Naive B cell (primary cell): ENCODE measurements around the gene ZDHHC24. TPM values are rescaled to one million over a fixed set of nuclear protein-coding genes. Genes with fewer than 3 reads are reported as not detected.

ENCODE experiments used
- ATAC-seq, 2 donors: fragments of 150-1000 bp; cut with Tn5 transposase; 2 replicates each; pipeline ENCODE4 v1.10.0; 2021; ENCODE audit warnings: low read depth in 2 of 2, mild to moderate bottlenecking in 2 of 2, moderate library complexity in 2 of 2
- DNase-seq: peaks from one replicate; pipeline ENCODE4 v3.0.0; 2022
- H3K27ac Mint-ChIP-seq, 6 donors: one replicate each; pipeline ENCODE4 v1.8.0; 2020 to 2022; ENCODE audit warnings: mild to moderate bottlenecking in 6 of 6, mixed read lengths in 6 of 6, moderate library complexity in 5 of 6, inconsistent platforms in 2 of 6
- H3K27me3 Mint-ChIP-seq, 3 donors: one replicate each; pipeline ENCODE4 v1.8.0; 2021 to 2022; ENCODE audit warnings: mixed read lengths in 3 of 3, mild to moderate bottlenecking in 1 of 3
- H3K36me3 Mint-ChIP-seq, 2 donors: one replicate each; pipeline ENCODE4 v1.8.0; 2020 to 2022; ENCODE audit warnings: mixed read lengths in 2 of 2, inconsistent platforms in 1 of 2, mild to moderate bottlenecking in 1 of 2
- H3K4me1 Mint-ChIP-seq, 3 donors: one replicate each; pipeline ENCODE4 v1.8.0; 2020 to 2022; ENCODE audit warnings: mixed read lengths in 3 of 3, inconsistent platforms in 1 of 3, mild to moderate bottlenecking in 1 of 3, moderate library complexity in 1 of 3
- H3K4me3 Mint-ChIP-seq, 8 donors: one replicate each; pipeline ENCODE4 v1.8.0; 2020 to 2022; ENCODE audit warnings: mild to moderate bottlenecking in 8 of 8, mixed read lengths in 8 of 8, moderate library complexity in 8 of 8, inconsistent platforms in 2 of 8
- H3K9me3 Mint-ChIP-seq, 7 donors: one replicate each; pipeline ENCODE4 v1.8.0; 2020 to 2022; ENCODE audit warnings: mixed read lengths in 7 of 7, mild to moderate bottlenecking in 5 of 7, inconsistent platforms in 2 of 7, moderate library complexity in 1 of 7
- polyA plus RNA-seq, 6 donors: library from polyadenylated mRNA; unstranded; fragments of 300-500 nt; fragmentation: Illumina TruSeq; gene quantifications; one replicate each; pipeline ENCODE4 v1.2.3, GENCODE V29; 2021; ENCODE audit warnings: low read depth in 6 of 6

Gene ZDHHC24
- polyA plus RNA-seq, 6 donors from 2014 or later: 12.3 to 19.3 (median 17.0) TPM

GRCh38 chr11:66494935-66495334 lies 50.9 kb downstream of the ZDHHC24 start:
- H3K4me1 Mint-ChIP-seq: no peaks in the 10 kb centered on the region
- H3K27me3 Mint-ChIP-seq: no peaks in the 10 kb centered on the region
- ATAC-seq (no peak), DNase-seq (no peak)
- no peak overlapping the region for H3K4me3 Mint-ChIP-seq
- H3K27ac Mint-ChIP-seq: no peak overlapping the region
- no peaks in the 10 kb centered on the region for H3K9me3 Mint-ChIP-seq
- peaks cover 5 to 8% of the 10 kb centered on the region in 2 donors for H3K36me3 Mint-ChIP-seq

GRCh38 chr11:66494458-66494857 lies 51.4 kb downstream of the ZDHHC24 start:
- Mint-ChIP-seq H3K9me3 (no peaks in the 10 kb centered on the region), H3K27me3 (no peaks in the 10 kb centered on the region), H3K4me1 (no peaks in the 10 kb centered on the region), H3K27ac (no peak overlapping the region), H3K4me3 (no peak overlapping the region), H3K36me3 (peaks cover 5 to 9% of the 10 kb centered on the region in 2 donors)
- no peak for DNase-seq
- ATAC-seq: no peak

GRCh38 chr11:66493130-66493529 lies 52.7 kb downstream of the ZDHHC24 start:
- Mint-ChIP-seq H3K4me3 (no peak overlapping the region), H3K27me3 (no peaks in the 10 kb centered on the region), H3K36me3 (peaks cover 5 to 16% of the 10 kb centered on the region in 2 donors), H3K9me3 (no peaks in the 10 kb centered on the region), H3K4me1 (no peaks in the 10 kb centered on the region), H3K27ac (peak overlapping the region in 1 of 6 donors; percentile 6)
- ATAC-seq (no peak), DNase-seq (no peak)

- ATAC-seq: no peak
- DNase-seq: no peak
- H3K4me1 Mint-ChIP-seq: no peaks in the 10 kb centered on the region
- H3K4me3 Mint-ChIP-seq: no peak overlapping the region
- no peaks in the 10 kb centered on the region for H3K9me3 Mint-ChIP-seq
- H3K36me3 Mint-ChIP-seq: peaks cover 5 to 16% of the 10 kb centered on the region in 2 donors
- no peaks in the 10 kb centered on the region for H3K27me3 Mint-ChIP-seq
- H3K27ac Mint-ChIP-seq: no peak overlapping the region
Measured at GRCh38 chr11:66492161-66492865, 53.5 kb downstream of the ZDHHC24 start.

- H3K27me3 Mint-ChIP-seq: no peaks in the 10 kb centered on the region
- peaks cover 5 to 16% of the 10 kb centered on the region in 2 donors for H3K36me3 Mint-ChIP-seq
- H3K27ac Mint-ChIP-seq: no peak overlapping the region
- H3K4me1 Mint-ChIP-seq: no peaks in the 10 kb centered on the region
- H3K4me3 Mint-ChIP-seq: no peak overlapping the region
- ATAC-seq: no peak
- H3K9me3 Mint-ChIP-seq: no peaks in the 10 kb centered on the region
- no peak for DNase-seq
Measured at GRCh38 chr11:66491315-66491935, 54.4 kb downstream of the ZDHHC24 start.

- Mint-ChIP-seq H3K27me3 (no peaks in the 10 kb centered on the region), H3K4me3 (no peak overlapping the region), H3K4me1 (no peaks in the 10 kb centered on the region), H3K9me3 (no peaks in the 10 kb centered on the region), H3K36me3 (peaks cover 5 to 16% of the 10 kb centered on the region in 2 donors), H3K27ac (no peak overlapping the region)
- ATAC-seq: no peak
- no peak for DNase-seq
Measured at GRCh38 chr11:66489636-66490035, 56.2 kb downstream of the ZDHHC24 start.

GRCh38 chr11:66488957-66489356 lies 56.9 kb downstream of the ZDHHC24 start:
- H3K27me3 Mint-ChIP-seq: no peaks in the 10 kb centered on the region
- H3K27ac Mint-ChIP-seq: no peak overlapping the region
- no peaks in the 10 kb centered on the region for H3K4me1 Mint-ChIP-seq
- peaks cover 5 to 16% of the 10 kb centered on the region in 2 donors for H3K36me3 Mint-ChIP-seq
- DNase-seq: no peak
- H3K4me3 Mint-ChIP-seq: peak overlapping the region in 1 of 8 donors; percentile 57
- no peaks in the 10 kb centered on the region for H3K9me3 Mint-ChIP-seq
- ATAC-seq: no peak

- DNase-seq (no peak), ATAC-seq (no peak)
- H3K36me3 Mint-ChIP-seq: peaks cover 0 to 9% of the 10 kb centered on the region in 2 donors
- H3K4me3 Mint-ChIP-seq: peak overlapping the region in 1 of 8 donors; percentile 47
- H3K9me3 Mint-ChIP-seq: no peaks in the 10 kb centered on the region
- peaks cover 4 to 14% (median 5%) of the 10 kb centered on the region in 3 donors for H3K4me1 Mint-ChIP-seq
- no peaks in the 10 kb centered on the region for H3K27me3 Mint-ChIP-seq
- no peak overlapping the region for H3K27ac Mint-ChIP-seq
Measured at GRCh38 chr11:66484806-66485380, 61.0 kb downstream of the ZDHHC24 start.

GRCh38 chr11:66480117-66480938 lies 65.5 kb downstream of the ZDHHC24 start, which contains the start of gene DPP3:
Gene DPP3, plus strand, starts transcription at chr11:66480434. Its CDS starts 1,767 bp downstream, at chr11:66482201.
- Mint-ChIP-seq H3K27me3 (no peaks in the 10 kb centered on the region), H3K36me3 (no peaks in the 10 kb centered on the region), H3K27ac (peak within 1 kb of the TSS; percentile 77 to 95 (median 88)), H3K4me3 (peak within 1 kb of the TSS; percentile 91 to 95 (median 93)), H3K4me1 (peaks cover 26 to 32% (median 27%) of the 10 kb centered on the region in 3 donors), H3K9me3 (no peaks in the 10 kb centered on the region)
- DNase-seq: peak; percentile 95
- peak; percentile 98 to 99 for ATAC-seq

GRCh38 chr11:66479394-66480116 lies 66.3 kb downstream of the ZDHHC24 start:
- peak in 1 of 2 donors; percentile 6 for ATAC-seq
- H3K4me3 Mint-ChIP-seq: peak overlapping the region; percentile 91 to 95 (median 93)
- H3K9me3 Mint-ChIP-seq: no peaks in the 10 kb centered on the region

GRCh38 chr11:66478729-66479393 lies 67.0 kb downstream of the ZDHHC24 start:
- Mint-ChIP-seq H3K4me3 (peak overlapping the region; percentile 91 to 95 (median 93)), H3K4me1 (peaks cover 26 to 32% (median 27%) of the 10 kb centered on the region in 3 donors), H3K9me3 (no peaks in the 10 kb centered on the region), H3K27ac (peak overlapping the region in 5 of 6 donors; percentile 77 to 95 (median 92)), H3K27me3 (no peaks in the 10 kb centered on the region), H3K36me3 (no peaks in the 10 kb centered on the region)
- DNase-seq: peak; percentile 53
- ATAC-seq: no peak

More at GRCh38 chr11:66479394-66480116, 66.3 kb downstream of the ZDHHC24 start:
- H3K27me3 Mint-ChIP-seq: no peaks in the 10 kb centered on the region
- no peaks in the 10 kb centered on the region for H3K36me3 Mint-ChIP-seq
- DNase-seq: no peak
- peaks cover 26 to 32% (median 27%) of the 10 kb centered on the region in 3 donors for H3K4me1 Mint-ChIP-seq
- H3K27ac Mint-ChIP-seq: peak overlapping the region; percentile 77 to 95 (median 88)
